Gastroesophageal sphincter (tissue), 3 donors: ENCODE results near the gene PKP3.

Experiments used
- CTCF ChIP-seq, 4 experiments: fragments of 200-600 bp in 2 of 4; fragments of 450-650 bp in 2 of 4; sonication (generic) in 1 of 4; IDR thresholded peaks; one replicate each; pipeline ENCODE4 v1.5.1; 2017 to 2019; ENCODE audit warnings: antibody characterized with exemption in 4 of 4, mild to moderate bottlenecking in 2 of 4, moderate library complexity in 2 of 4
- EP300 ChIP-seq: sonication (generic); formaldehyde crosslinking; IDR thresholded peaks from one replicate; pipeline ENCODE4 v1.6.1; 2017; ENCODE audit warnings: antibody characterized with exemption, mild to moderate bottlenecking
- POLR2A ChIP-seq, 2 donors: fragments of 450-650 bp; IDR thresholded peaks; one replicate each; pipeline ENCODE4 v1.6.1; 2017; ENCODE audit warnings: antibody characterized with exemption in 2 of 2, mild to moderate bottlenecking in 2 of 2, moderate library complexity in 1 of 2
- POLR2AphosphoS5 ChIP-seq: sonication (generic); formaldehyde crosslinking; IDR thresholded peaks from one replicate; pipeline ENCODE4 v1.6.1; 2017; ENCODE audit warnings: antibody characterized with exemption

- no peak for TF ChIP-seq POLR2A (IDR thresholded peaks at IDR 0.05)
- TF ChIP-seq EP300 = no peak
- no peak for TF ChIP-seq CTCF (IDR thresholded peaks at IDR 0.05)
- no peak for TF ChIP-seq POLR2AphosphoS5
Measured at GRCh38 chr11:380996-381395, 13.0 kb upstream of the PKP3 start.
